Caco-2 (cell line): ENCODE measurements around the gene SLC25A34. TPM values are rescaled to one million over a fixed set of nuclear protein-coding genes. Genes with fewer than 3 reads are reported as not detected.

ENCODE experiments used
- BruUV-seq: library from RNA; stranded (reverse); fragments of 400-500 nt; replicated peaks from 2 replicates; lab custom pipeline; 2021; lab: Mats Ljungman, UMichigan
- CTCF ChIA-PET: fragments of 300-600 bp; sonication (Branson Sonifier 250); formaldehyde crosslinking; loops from one replicate; lab custom pipeline; 2022; ENCODE audit warnings: antibody characterized with exemption; lab: Charles Lee
- POLR2A ChIA-PET: fragments of 300-600 bp; sonication (Branson Sonifier 250); formaldehyde crosslinking; loops from one replicate; lab custom pipeline; 2022; ENCODE audit warnings: antibody characterized with exemption; lab: Charles Lee
- DNase-seq, 2 experiments: peaks; one replicate each; pipeline versions ENCODE4 v3.0.0 to v3.0.0-alpha.2; 2020 to 2022
- H3K27me3 ChIP-seq: replicated peaks from 2 replicates; pipeline ENCODE4 v1.6.0; 2011; ENCODE audit warnings: low read length; ENCODE audit not compliant: control insufficient read depth, insufficient read depth
- H3K36me3 ChIP-seq: 2 replicates; pipeline ENCODE4 v1.5.1; 2011; ENCODE audit warnings: low read length; ENCODE audit not compliant: control insufficient read depth, insufficient read depth
- H3K4me1 ChIP-seq: fragments of 250-450 bp; sonication (Bioruptor Pico); 2 replicates; pipeline ENCODE4 v1.5.1; 2020; ENCODE audit warnings: mild to moderate bottlenecking
- H3K4me3 ChIP-seq: 2 replicates; pipeline ENCODE4 v1.5.1; 2011; ENCODE audit warnings: low read depth, mild to moderate bottlenecking, control low read depth, low read length
- H3K9me3 ChIP-seq: fragments of 250-450 bp; sonication (Bioruptor Pico); 2 replicates; pipeline ENCODE4 v1.5.1; 2020; ENCODE audit warnings: mild to moderate bottlenecking, moderate library complexity
- H3K27ac Mint-ChIP-seq: one replicate; pipeline ENCODE4 v1.8.0; 2022; ENCODE audit warnings: mixed read lengths; ENCODE audit not compliant: unreplicated experiment
- H3K27me3 Mint-ChIP-seq: one replicate; pipeline ENCODE4 v1.8.0; 2022; ENCODE audit warnings: mixed read lengths; ENCODE audit not compliant: insufficient read depth, unreplicated experiment
- H3K36me3 Mint-ChIP-seq: one replicate; pipeline ENCODE4 v1.8.0; 2022; ENCODE audit warnings: mild to moderate bottlenecking, mixed read lengths; ENCODE audit not compliant: insufficient read depth, unreplicated experiment
- H3K4me1 Mint-ChIP-seq: one replicate; pipeline ENCODE4 v1.8.0; 2022; ENCODE audit warnings: low read depth, mixed read lengths; ENCODE audit not compliant: unreplicated experiment
- H3K4me3 Mint-ChIP-seq: one replicate; pipeline ENCODE4 v1.8.0; 2022; ENCODE audit warnings: mild to moderate bottlenecking, moderate library complexity, mixed read lengths; ENCODE audit not compliant: unreplicated experiment
- H3K9me3 Mint-ChIP-seq: one replicate; pipeline ENCODE4 v1.8.0; 2022; ENCODE audit warnings: mixed read lengths; ENCODE audit not compliant: unreplicated experiment
- CTCF ChIP-seq, 2 experiments: fragments of 200-600 bp in 1 of 2; IDR thresholded peaks; 1 replicate in 1 of 2; 2 replicates in 1 of 2; pipeline versions ENCODE4 v1.5.1 to v1.8.0; 2011 to 2022; ENCODE audit warnings: antibody characterized with exemption in 1 of 2, control low read depth in 1 of 2, inconsistent platforms in 1 of 2, low read depth in 1 of 2, low read length in 1 of 2, mild to moderate bottlenecking in 1 of 2, moderate library complexity in 1 of 2; ENCODE audit not compliant: insufficient read depth in 1 of 2, severe bottlenecking in 1 of 2, unreplicated experiment in 1 of 2
- intact Hi-C: fragments of 100-400 bp; cut with micrococcal nuclease; formaldehyde crosslinking; loops from one replicate; pipeline ENCODE4 v1.10.0; 2022; ENCODE audit not compliant: unreplicated experiment
- total RNA-seq: library from RNA; stranded (reverse); gene quantifications from 2 replicates; pipeline ENCODE4 v1.2.3, GENCODE V29; 2022

Gene SLC25A34
- total RNA-seq, 1 experiment from 2014 or later, result 1.1 TPM

DNA sequence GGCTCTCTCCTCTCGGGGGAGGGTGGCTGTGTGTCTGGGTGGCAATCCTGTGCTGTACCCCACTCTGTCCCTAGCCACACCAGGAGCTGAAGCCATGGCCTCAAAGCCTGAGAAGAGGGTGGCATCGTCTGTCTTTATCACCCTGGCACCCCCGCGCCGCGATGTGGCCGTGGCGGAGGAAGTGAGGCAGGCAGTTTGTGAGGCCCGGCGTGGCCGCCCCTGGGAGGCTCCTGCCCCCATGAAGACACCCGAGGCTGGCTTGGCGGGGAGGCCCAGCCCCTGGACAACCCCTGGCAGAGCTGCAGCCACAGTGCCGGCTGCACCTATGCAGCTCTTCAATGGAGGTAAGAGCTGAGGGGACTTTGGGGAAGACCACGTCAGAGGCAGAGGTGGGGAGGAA is 28.8 kb downstream of the SLC25A34 start:
- H3K36me3 ChIP-seq, result no peaks in the 10 kb centered on the region
- ChIA-PET POLR2A (no interaction called here), CTCF (interaction anchor here (0.9 kb wide), 1 partner anchor 27 kb away, joined by 3 read pairs; no protein-coding TSS in a partner anchor)
- no peaks in the 10 kb centered on the region for H3K9me3 ChIP-seq
- peaks cover 28% of the 10 kb centered on the region for H3K4me1 ChIP-seq
- intact Hi-C loops, result no loop called here
- no peaks in the 10 kb centered on the region for H3K27me3 ChIP-seq
- Mint-ChIP-seq H3K27ac (peak overlapping the region; percentile 64), H3K36me3 (peaks cover 12% of the 10 kb centered on the region), H3K4me3 (peak overlapping the region; percentile 66), H3K9me3 (no peaks in the 10 kb centered on the region), H3K4me1 (peaks cover 35% of the 10 kb centered on the region), H3K27me3 (no peaks in the 10 kb centered on the region)
- DNase-seq, result no peak
- H3K4me3 ChIP-seq, result no peak overlapping the region
- TSS peak; percentile 69 for BruUV-seq
- TF ChIP-seq CTCF (IDR thresholded peaks at IDR 0.05; ENCODE audit: insufficient read depth in 1 of 2, low read depth in 1 of 2, low read length in 1 of 2, severe bottlenecking in 1 of 2, unreplicated experiment in 1 of 2), result no peak

- Mint-ChIP-seq H3K4me1 (peaks cover 35% of the 10 kb centered on the region), H3K4me3 (no peak overlapping the region), H3K36me3 (peaks cover 12% of the 10 kb centered on the region), H3K27me3 (no peaks in the 10 kb centered on the region), H3K27ac (no peak overlapping the region), H3K9me3 (no peaks in the 10 kb centered on the region)
- ChIA-PET CTCF (interaction anchor here (0.6 to 0.7 kb wide), 2 partner anchors 50 to 162 kb away, joined by 3 read pairs; no protein-coding TSS in a partner anchor), POLR2A (no interaction called here)
- no TSS peak for BruUV-seq
- Histone ChIP-seq H3K4me3 (no peak overlapping the region), H3K36me3 (no peaks in the 10 kb centered on the region), H3K4me1 (peaks cover 25% of the 10 kb centered on the region), H3K9me3 (no peaks in the 10 kb centered on the region), H3K27me3 (no peaks in the 10 kb centered on the region)
- intact Hi-C loops, result no loop called here
- no peak for DNase-seq
- no peak for TF ChIP-seq CTCF (IDR thresholded peaks at IDR 0.05; ENCODE audit: insufficient read depth in 1 of 2, low read depth in 1 of 2, low read length in 1 of 2, severe bottlenecking in 1 of 2, unreplicated experiment in 1 of 2)
Observed at GRCh38 chr1:15765495-15766194, 29.6 kb downstream of the SLC25A34 start.

- CTCF ChIA-PET, result interaction anchor here (0.7 kb wide), 1 partner anchor 48 kb away, joined by 8 read pairs; no protein-coding TSS in a partner anchor
- no peaks in the 10 kb centered on the region for H3K27me3 Mint-ChIP-seq
- H3K36me3 Mint-ChIP-seq, result peaks cover 12% of the 10 kb centered on the region
- BruUV-seq, result no TSS peak
- H3K4me1 Mint-ChIP-seq, result peaks cover 23% of the 10 kb centered on the region
- Histone ChIP-seq H3K9me3 (no peaks in the 10 kb centered on the region), H3K27me3 (no peaks in the 10 kb centered on the region), H3K4me3 (no peak overlapping the region), H3K4me1 (peaks cover 14% of the 10 kb centered on the region), H3K36me3 (no peaks in the 10 kb centered on the region)
- H3K9me3 Mint-ChIP-seq, result no peaks in the 10 kb centered on the region
- intact Hi-C loops, result no loop called here
- no peak overlapping the region for H3K27ac Mint-ChIP-seq
- POLR2A ChIA-PET, result no interaction called here
- DNase-seq, result no peak
- TF ChIP-seq CTCF (IDR thresholded peaks at IDR 0.05; ENCODE audit: insufficient read depth in 1 of 2, low read depth in 1 of 2, low read length in 1 of 2, severe bottlenecking in 1 of 2, unreplicated experiment in 1 of 2), result no peak
- H3K4me3 Mint-ChIP-seq, result no peak overlapping the region
Observed at GRCh38 chr1:15767941-15768340, 31.9 kb downstream of the SLC25A34 start.
